Gastrocnemius medialis (tissue), 4 donors: ENCODE data around the gene SMCO2.

Experiments used
- CTCF ChIP-seq, 5 experiments: fragments of 450-650 bp in 3 of 5; fragments of 200-600 bp in 2 of 5; sonication (generic) in 2 of 5; IDR thresholded peaks in 4 of 5; conservative IDR thresholded peaks in 1 of 5; 1 replicate in 4 of 5; 2 replicates in 1 of 5; pipeline ENCODE4 v1.5.1; 2016 to 2019; ENCODE audit warnings: antibody characterized with exemption in 5 of 5, mild to moderate bottlenecking in 3 of 5, moderate library complexity in 3 of 5
- POLR2A ChIP-seq, 2 donors: fragments of 450-650 bp; IDR thresholded peaks; one replicate each; pipeline ENCODE4 v1.6.1; 2017; ENCODE audit warnings: antibody characterized with exemption in 2 of 2, mild to moderate bottlenecking in 2 of 2, moderate library complexity in 2 of 2

GRCh38 chr12:27521981-27522380, 75.4 kb downstream of the SMCO2 start:
- TF ChIP-seq CTCF (IDR thresholded peaks at IDR 0.05 in 4 of 5, conservative IDR thresholded peaks at IDR 0.05 in 1 of 5) (no peak), POLR2A (IDR thresholded peaks at IDR 0.05) (no peak)
